ENCODE measurements around the gene NSUN2. TPM values are rescaled to one million over a fixed set of nuclear protein-coding genes. Genes with fewer than 3 reads are reported as not detected.

Gene NSUN2
- total and polyA plus RNA-seq, 2 experiments from 2014 or later = 65.4 to 112 TPM

DNA sequence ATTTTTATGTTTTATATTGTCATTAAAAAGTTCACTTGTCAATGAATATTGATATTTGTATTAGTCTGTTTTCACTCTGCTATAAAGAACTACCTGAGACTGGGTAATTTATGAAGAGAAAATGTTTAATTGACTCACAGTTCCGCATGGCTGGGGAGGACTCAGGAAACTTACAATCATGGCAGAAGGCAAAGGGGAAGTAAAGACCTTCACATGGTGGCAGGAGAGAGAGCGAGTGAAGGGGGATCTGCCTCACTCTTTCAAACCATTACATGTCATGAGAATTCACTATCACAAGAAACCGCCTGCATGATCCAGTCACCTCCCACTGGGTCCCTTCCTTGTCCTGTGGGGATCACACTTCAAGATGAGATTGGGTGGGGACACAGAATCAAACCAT lies 27.8 kb upstream of the NSUN2 start:
- no peak for ATAC-seq
- no peaks in the 10 kb centered on the region for H3K79me2 ChIP-seq (replicated peaks; ENCODE audit: insufficient read depth)
- H3K27ac Mint-ChIP-seq = peak overlapping the region; percentile 17; the same call in 1 of the 2 replicates

DNA sequence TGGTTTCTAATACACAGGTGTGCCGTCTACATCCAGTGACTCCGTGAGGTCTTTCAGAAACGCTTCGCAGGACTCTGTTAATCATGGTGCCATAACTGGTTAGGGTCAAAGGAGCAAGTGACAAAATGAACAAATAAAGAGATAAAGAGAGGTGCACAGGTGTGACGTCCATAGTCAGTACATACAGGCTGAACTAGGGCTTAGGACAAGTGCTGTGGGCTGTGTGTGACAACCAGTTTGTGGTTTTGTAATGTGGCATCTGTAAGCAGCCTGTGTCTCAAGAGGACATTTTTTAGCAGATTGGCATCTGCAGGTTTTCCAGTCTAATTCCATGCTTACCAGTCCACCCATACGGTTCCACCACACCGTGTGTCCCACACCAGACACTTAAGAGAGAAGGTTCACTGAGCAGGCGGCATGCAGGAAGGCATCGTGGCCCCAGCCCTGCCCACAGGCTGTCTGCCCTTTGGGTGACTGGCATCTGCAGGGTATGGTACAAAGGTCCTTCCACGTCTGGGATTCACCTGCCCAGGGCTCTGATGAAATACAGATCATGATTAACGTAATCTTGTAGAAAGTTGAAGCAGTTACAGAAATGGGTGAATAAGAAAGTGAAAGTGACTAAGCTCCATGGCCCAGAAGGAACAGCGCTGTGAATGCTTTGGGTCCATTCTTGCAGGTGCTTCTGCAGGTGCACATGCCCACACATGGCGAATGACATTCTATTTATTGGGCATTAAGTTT lies 27.3 kb upstream of the NSUN2 start:
- Histone ChIP-seq H3F3A (replicated peaks; ENCODE audit: low read depth) (no peaks in the 10 kb centered on the region), H3K4me2 (no peak overlapping the region), H3K4me3 (no peak overlapping the region), H3K27me3 (ENCODE audit: insufficient read depth) (no peaks in the 10 kb centered on the region), H2AFZ (no peak overlapping the region), H3K4me1 (ENCODE audit: insufficient read depth) (no peaks in the 10 kb centered on the region), H3K36me3 (ENCODE audit: insufficient read depth) (peaks cover 8% of the 10 kb centered on the region; the same call in 1 of the 2 replicates), H3K27ac (ENCODE audit: low read depth) (no peak overlapping the region), H4K20me1 (replicated peaks; ENCODE audit: insufficient read depth) (no peaks in the 10 kb centered on the region; the same call in 1 of the 2 replicates), H3K9me2 (ENCODE audit: insufficient read depth) (no peaks in the 10 kb centered on the region), H3K79me2 (replicated peaks; ENCODE audit: insufficient read depth) (no peaks in the 10 kb centered on the region)
- Mint-ChIP-seq H3K27me3 (ENCODE audit: insufficient read depth, low read depth, poor library complexity) (peaks cover 5% of the 10 kb centered on the region), H3K9me3 (no peaks in the 10 kb centered on the region), H3K4me1 (peaks cover 5% of the 10 kb centered on the region), H3K4me3 (no peak overlapping the region), H3K27ac (no peak overlapping the region), H3K36me3 (ENCODE audit: low read depth) (peaks cover 40% of the 10 kb centered on the region)
- ATAC-seq (no peak), DNase-seq (ENCODE audit: low spot score) (no peak)
- TF ChIP-seq EZH2 (IDR thresholded peaks at IDR 0.05; ENCODE audit: low read depth, unreplicated experiment) (no peak), POLR2AphosphoS5 (IDR thresholded peaks at IDR 0.05; ENCODE audit: low read depth) (no peak), ZNF331 (CRISPR knock-in tag; IDR thresholded peaks at IDR 0.05; ENCODE audit: low read depth) (no peak), CREB1 (CRISPR knock-in tag; IDR thresholded peaks at IDR 0.05; ENCODE audit: low read depth) (no peak)
- TF ChIP-seq, protein P1, sequence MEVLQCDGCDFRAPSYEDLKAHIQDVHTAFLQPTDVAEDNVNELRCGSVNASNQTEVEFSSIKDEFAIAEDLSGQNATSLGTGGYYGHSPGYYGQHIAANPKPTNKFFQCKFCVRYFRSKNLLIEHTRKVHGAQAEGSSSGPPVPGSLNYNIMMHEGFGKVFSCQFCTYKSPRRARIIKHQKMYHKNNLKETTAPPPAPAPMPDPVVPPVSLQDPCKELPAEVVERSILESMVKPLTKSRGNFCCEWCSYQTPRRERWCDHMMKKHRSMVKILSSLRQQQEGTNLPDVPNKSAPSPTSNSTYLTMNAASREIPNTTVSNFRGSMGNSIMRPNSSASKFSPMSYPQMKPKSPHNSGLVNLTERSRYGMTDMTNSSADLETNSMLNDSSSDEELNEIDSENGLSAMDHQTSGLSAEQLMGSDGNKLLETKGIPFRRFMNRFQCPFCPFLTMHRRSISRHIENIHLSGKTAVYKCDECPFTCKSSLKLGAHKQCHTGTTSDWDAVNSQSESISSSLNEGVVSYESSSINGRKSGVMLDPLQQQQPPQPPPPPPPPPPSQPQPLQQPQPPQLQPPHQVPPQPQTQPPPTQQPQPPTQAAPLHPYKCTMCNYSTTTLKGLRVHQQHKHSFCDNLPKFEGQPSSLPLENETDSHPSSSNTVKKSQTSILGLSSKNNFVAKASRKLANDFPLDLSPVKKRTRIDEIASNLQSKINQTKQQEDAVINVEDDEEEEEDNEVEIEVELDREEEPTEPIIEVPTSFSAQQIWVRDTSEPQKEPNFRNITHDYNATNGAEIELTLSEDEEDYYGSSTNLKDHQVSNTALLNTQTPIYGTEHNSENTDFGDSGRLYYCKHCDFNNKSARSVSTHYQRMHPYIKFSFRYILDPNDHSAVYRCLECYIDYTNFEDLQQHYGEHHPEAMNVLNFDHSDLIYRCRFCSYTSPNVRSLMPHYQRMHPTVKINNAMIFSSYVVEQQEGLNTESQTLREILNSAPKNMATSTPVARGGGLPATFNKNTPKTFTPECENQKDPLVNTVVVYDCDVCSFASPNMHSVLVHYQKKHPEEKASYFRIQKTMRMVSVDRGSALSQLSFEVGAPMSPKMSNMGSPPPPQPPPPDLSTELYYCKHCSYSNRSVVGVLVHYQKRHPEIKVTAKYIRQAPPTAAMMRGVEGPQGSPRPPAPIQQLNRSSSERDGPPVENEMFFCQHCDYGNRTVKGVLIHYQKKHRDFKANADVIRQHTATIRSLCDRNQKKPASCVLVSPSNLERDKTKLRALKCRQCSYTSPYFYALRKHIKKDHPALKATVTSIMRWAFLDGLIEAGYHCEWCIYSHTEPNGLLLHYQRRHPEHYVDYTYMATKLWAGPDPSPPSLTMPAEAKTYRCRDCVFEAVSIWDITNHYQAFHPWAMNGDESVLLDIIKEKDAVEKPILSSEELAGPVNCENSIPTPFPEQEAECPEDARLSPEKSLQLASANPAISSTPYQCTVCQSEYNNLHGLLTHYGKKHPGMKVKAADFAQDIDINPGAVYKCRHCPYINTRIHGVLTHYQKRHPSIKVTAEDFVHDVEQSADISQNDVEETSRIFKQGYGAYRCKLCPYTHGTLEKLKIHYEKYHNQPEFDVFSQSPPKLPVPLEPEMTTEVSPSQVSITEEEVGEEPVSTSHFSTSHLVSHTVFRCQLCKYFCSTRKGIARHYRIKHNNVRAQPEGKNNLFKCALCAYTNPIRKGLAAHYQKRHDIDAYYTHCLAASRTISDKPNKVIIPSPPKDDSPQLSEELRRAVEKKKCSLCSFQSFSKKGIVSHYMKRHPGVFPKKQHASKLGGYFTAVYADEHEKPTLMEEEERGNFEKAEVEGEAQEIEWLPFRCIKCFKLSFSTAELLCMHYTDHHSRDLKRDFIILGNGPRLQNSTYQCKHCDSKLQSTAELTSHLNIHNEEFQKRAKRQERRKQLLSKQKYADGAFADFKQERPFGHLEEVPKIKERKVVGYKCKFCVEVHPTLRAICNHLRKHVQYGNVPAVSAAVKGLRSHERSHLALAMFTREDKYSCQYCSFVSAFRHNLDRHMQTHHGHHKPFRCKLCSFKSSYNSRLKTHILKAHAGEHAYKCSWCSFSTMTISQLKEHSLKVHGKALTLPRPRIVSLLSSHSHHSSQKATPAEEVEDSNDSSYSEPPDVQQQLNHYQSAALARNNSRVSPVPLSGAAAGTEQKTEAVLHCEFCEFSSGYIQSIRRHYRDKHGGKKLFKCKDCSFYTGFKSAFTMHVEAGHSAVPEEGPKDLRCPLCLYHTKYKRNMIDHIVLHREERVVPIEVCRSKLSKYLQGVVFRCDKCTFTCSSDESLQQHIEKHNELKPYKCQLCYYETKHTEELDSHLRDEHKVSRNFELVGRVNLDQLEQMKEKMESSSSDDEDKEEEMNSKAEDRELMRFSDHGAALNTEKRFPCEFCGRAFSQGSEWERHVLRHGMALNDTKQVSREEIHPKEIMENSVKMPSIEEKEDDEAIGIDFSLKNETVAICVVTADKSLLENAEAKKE (CRISPR knock-in tag; IDR thresholded peaks at IDR 0.05) = no peak

More for the DNA sequence above, 27.8 kb upstream of the NSUN2 start:
- H3K36me3 Mint-ChIP-seq (ENCODE audit: low read depth) = peaks cover 34% of the 10 kb centered on the region
- TF ChIP-seq ZNF114 (CRISPR knock-in tag; IDR thresholded peaks at IDR 0.05) (no peak), ZNF331 (CRISPR knock-in tag; IDR thresholded peaks at IDR 0.05; ENCODE audit: low read depth) (no peak), POLR2AphosphoS5 (IDR thresholded peaks at IDR 0.05; ENCODE audit: low read depth) (no peak), STAT1 (IDR thresholded peaks at IDR 0.05; ENCODE audit: unreplicated experiment) (no peak), CREB1 (CRISPR knock-in tag; IDR thresholded peaks at IDR 0.05; ENCODE audit: low read depth) (no peak), JUNB (IDR thresholded peaks at IDR 0.05; ENCODE audit: unreplicated experiment) (no peak), EZH2phosphoT487 (IDR thresholded peaks at IDR 0.05; ENCODE audit: unreplicated experiment) (no peak), NANOG (IDR thresholded peaks at IDR 0.05; ENCODE audit: borderline replicate concordance) (no peak)
- TF ChIP-seq, protein P2, sequence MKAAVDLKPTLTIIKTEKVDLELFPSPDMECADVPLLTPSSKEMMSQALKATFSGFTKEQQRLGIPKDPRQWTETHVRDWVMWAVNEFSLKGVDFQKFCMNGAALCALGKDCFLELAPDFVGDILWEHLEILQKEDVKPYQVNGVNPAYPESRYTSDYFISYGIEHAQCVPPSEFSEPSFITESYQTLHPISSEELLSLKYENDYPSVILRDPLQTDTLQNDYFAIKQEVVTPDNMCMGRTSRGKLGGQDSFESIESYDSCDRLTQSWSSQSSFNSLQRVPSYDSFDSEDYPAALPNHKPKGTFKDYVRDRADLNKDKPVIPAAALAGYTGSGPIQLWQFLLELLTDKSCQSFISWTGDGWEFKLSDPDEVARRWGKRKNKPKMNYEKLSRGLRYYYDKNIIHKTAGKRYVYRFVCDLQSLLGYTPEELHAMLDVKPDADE (IDR thresholded peaks at IDR 0.05) = no peak
- TF ChIP-seq, protein P3, sequence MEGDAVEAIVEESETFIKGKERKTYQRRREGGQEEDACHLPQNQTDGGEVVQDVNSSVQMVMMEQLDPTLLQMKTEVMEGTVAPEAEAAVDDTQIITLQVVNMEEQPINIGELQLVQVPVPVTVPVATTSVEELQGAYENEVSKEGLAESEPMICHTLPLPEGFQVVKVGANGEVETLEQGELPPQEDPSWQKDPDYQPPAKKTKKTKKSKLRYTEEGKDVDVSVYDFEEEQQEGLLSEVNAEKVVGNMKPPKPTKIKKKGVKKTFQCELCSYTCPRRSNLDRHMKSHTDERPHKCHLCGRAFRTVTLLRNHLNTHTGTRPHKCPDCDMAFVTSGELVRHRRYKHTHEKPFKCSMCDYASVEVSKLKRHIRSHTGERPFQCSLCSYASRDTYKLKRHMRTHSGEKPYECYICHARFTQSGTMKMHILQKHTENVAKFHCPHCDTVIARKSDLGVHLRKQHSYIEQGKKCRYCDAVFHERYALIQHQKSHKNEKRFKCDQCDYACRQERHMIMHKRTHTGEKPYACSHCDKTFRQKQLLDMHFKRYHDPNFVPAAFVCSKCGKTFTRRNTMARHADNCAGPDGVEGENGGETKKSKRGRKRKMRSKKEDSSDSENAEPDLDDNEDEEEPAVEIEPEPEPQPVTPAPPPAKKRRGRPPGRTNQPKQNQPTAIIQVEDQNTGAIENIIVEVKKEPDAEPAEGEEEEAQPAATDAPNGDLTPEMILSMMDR (conservative IDR thresholded peaks at IDR 0.05; ENCODE audit: low read depth in 2 of 2) = no peak
- Histone ChIP-seq H3F3A (replicated peaks; ENCODE audit: low read depth) (no peaks in the 10 kb centered on the region), H3K27me3 (ENCODE audit: insufficient read depth) (no peaks in the 10 kb centered on the region), H3K36me3 (ENCODE audit: insufficient read depth) (peaks cover 8% of the 10 kb centered on the region; the same call in 1 of the 2 replicates), H2AFZ (no peak overlapping the region), H3K4me3 (no peak overlapping the region), H3K4me1 (ENCODE audit: insufficient read depth) (peaks cover 4% of the 10 kb centered on the region; the same call in 1 of the 2 replicates), H3K27ac (ENCODE audit: low read depth) (no peak overlapping the region), H3K9me2 (ENCODE audit: insufficient read depth) (no peaks in the 10 kb centered on the region), H3K4me2 (no peak overlapping the region), H4K20me1 (replicated peaks; ENCODE audit: insufficient read depth) (no peaks in the 10 kb centered on the region; the same call in 1 of the 2 replicates)
- no peak for DNase-seq (ENCODE audit: low spot score)
- H3K4me1 Mint-ChIP-seq = peaks cover 8% of the 10 kb centered on the region
- no peak overlapping the region for H3K4me3 Mint-ChIP-seq
- no peaks in the 10 kb centered on the region for H3K9me3 Mint-ChIP-seq
- H3K27me3 Mint-ChIP-seq (ENCODE audit: insufficient read depth, low read depth, poor library complexity) = peaks cover 5% of the 10 kb centered on the region
